ENCODE results near the gene SHROOM4.

SHROOM4 gene

DNA sequence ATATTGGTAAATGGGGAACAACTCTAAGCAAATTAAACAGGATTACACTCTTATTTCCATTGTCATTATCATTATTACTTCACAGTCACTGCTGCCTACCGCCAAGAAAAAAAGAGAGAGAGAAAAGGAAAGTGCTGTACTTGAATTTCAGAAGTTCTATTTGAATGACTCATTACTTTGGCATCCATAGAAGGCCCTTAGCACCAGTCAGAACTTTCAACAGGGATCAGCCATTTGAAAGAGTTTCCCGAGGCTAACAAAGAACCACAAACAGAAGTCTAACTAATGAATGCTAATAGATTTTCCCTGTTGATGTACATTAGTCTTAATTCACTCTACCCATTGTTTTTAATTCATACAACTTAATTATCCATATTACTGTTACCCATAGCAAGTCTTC is 116.3 kb downstream of the SHROOM4 start:
- DNase-seq (ENCODE audit: low read depth) = no peak
- no peak overlapping the region for H3K4me3 ChIP-seq (ENCODE audit: low read depth, low read length)
- TF ChIP-seq, protein P1, sequence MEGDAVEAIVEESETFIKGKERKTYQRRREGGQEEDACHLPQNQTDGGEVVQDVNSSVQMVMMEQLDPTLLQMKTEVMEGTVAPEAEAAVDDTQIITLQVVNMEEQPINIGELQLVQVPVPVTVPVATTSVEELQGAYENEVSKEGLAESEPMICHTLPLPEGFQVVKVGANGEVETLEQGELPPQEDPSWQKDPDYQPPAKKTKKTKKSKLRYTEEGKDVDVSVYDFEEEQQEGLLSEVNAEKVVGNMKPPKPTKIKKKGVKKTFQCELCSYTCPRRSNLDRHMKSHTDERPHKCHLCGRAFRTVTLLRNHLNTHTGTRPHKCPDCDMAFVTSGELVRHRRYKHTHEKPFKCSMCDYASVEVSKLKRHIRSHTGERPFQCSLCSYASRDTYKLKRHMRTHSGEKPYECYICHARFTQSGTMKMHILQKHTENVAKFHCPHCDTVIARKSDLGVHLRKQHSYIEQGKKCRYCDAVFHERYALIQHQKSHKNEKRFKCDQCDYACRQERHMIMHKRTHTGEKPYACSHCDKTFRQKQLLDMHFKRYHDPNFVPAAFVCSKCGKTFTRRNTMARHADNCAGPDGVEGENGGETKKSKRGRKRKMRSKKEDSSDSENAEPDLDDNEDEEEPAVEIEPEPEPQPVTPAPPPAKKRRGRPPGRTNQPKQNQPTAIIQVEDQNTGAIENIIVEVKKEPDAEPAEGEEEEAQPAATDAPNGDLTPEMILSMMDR (IDR thresholded peaks at IDR 0.05; ENCODE audit: insufficient read depth, low read depth, low read length, missing control alignments) = no peak

GRCh38 chrX:50691820-50692219 is 122.2 kb downstream of the SHROOM4 start:
- DNase-seq (ENCODE audit: low read depth) = peak; percentile 48
- no peak overlapping the region for H3K4me3 ChIP-seq (ENCODE audit: low read depth, low read length)

DNA sequence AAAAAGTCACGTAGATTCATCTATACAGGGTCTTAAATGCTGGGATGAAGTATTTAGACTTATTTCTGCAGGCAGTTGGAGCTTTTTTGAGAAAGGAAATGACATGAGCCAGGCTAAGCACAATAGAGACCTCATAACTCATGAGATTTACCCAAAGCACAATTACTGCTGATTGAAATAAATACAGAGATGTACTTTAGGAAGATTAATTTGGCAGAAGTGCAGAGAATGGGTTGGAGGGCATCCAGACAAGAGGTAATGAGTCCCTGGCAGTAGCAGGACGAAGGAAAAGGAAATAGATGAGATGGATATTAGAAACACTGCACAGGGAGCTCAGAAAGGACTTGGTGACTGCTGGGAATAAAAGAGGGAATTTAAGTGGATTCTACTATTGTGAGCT is 129.1 kb downstream of the SHROOM4 start:
- no peak overlapping the region for H3K4me3 ChIP-seq (ENCODE audit: low read depth, low read length)
- TF ChIP-seq, protein P1 (IDR thresholded peaks at IDR 0.05; ENCODE audit: insufficient read depth, low read depth, low read length, missing control alignments) = no peak
- DNase-seq (ENCODE audit: low read depth) = no peak

More at GRCh38 chrX:50691820-50692219, 122.2 kb downstream of the SHROOM4 start:
- TF ChIP-seq, protein P1 (IDR thresholded peaks at IDR 0.05; ENCODE audit: insufficient read depth, low read depth, low read length, missing control alignments) = peak; percentile 36

- DNase-seq (ENCODE audit: low read depth) = peak; percentile 0
- TF ChIP-seq, protein P1 (IDR thresholded peaks at IDR 0.05; ENCODE audit: insufficient read depth, low read depth, low read length, missing control alignments) = no peak
- no peak overlapping the region for H3K4me3 ChIP-seq (ENCODE audit: low read depth, low read length)
These were observed 133.0 kb downstream of the SHROOM4 start for GRCh38 chrX:50680990-50681389.

DNA sequence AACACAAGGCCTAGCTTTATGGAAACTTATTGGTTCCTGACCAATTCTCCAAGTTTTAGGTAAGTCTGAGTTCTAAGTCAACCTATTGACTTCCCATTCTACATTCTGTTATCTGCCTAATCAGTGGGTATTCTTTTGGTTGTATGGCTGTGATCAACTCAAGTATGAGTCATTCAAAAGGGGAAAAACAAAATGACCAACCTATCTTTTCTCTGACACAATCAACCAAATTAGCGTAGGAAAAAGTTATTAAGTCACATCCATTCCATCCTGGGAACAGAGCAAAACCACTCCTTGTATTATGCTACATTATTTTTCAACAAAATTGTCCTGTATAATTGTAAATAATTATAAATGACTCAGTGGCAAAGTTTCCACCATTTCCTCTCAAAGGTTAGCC is 136.2 kb downstream of the SHROOM4 start:
- DNase-seq (ENCODE audit: low read depth) = no peak
- TF ChIP-seq, protein P1 (IDR thresholded peaks at IDR 0.05; ENCODE audit: insufficient read depth, low read depth, low read length, missing control alignments) = no peak
- H3K4me3 ChIP-seq (ENCODE audit: low read depth, low read length) = no peak overlapping the region

GRCh38 chrX:50671661-50672060 is 142.3 kb downstream of the SHROOM4 start:
- TF ChIP-seq, protein P1 (IDR thresholded peaks at IDR 0.05; ENCODE audit: insufficient read depth, low read depth, low read length, missing control alignments) = no peak
- no peak for DNase-seq (ENCODE audit: low read depth)
- H3K4me3 ChIP-seq (ENCODE audit: low read depth, low read length) = no peak overlapping the region

- DNase-seq (ENCODE audit: low read depth) = no peak
- H3K4me3 ChIP-seq (ENCODE audit: low read depth, low read length) = no peak overlapping the region
- TF ChIP-seq, protein P1 (IDR thresholded peaks at IDR 0.05; ENCODE audit: insufficient read depth, low read depth, low read length, missing control alignments) = no peak
These were observed 145.1 kb downstream of the SHROOM4 start for GRCh38 chrX:50668860-50669259.
